ENCODE results near the gene CDHR1. TPM values are rescaled to one million over a fixed set of nuclear protein-coding genes. Genes with fewer than 3 reads are reported as not detected.

The CDHR1 gene
- total RNA-seq, 1 donor from 2014 or later: 2.5 TPM

DNA sequence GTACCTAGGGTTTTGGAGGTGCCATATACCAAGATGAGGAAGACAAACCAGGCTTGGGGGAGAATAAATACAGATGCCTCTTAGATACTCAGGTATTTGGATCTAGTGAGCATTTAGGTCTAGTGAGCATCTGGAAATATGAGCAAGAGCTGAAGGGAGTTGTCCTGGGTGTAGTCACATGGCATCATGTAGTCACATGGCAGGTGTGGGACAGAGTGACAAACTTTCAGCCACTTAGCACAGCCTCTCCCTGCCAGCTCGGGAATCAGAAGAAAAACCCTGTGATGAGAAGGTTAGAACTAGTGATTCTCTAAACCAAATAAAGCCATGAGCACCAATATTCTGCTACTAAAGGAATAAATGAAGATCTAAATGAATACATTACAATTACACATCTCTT, 74.8 kb downstream of the CDHR1 start:
- TF ChIP-seq, protein P1, sequence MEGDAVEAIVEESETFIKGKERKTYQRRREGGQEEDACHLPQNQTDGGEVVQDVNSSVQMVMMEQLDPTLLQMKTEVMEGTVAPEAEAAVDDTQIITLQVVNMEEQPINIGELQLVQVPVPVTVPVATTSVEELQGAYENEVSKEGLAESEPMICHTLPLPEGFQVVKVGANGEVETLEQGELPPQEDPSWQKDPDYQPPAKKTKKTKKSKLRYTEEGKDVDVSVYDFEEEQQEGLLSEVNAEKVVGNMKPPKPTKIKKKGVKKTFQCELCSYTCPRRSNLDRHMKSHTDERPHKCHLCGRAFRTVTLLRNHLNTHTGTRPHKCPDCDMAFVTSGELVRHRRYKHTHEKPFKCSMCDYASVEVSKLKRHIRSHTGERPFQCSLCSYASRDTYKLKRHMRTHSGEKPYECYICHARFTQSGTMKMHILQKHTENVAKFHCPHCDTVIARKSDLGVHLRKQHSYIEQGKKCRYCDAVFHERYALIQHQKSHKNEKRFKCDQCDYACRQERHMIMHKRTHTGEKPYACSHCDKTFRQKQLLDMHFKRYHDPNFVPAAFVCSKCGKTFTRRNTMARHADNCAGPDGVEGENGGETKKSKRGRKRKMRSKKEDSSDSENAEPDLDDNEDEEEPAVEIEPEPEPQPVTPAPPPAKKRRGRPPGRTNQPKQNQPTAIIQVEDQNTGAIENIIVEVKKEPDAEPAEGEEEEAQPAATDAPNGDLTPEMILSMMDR (conservative IDR thresholded peaks at IDR 0.05; ENCODE audit: low read depth, low read length): no peak
- DNase-seq (ENCODE audit: low read depth): no peak
- no peak overlapping the region for H3K4me3 ChIP-seq (ENCODE audit: low read depth, low read length)

Other genes with a start within 250 kb of the CDHR1 start
- gene GHITM, start 55.0 kb upstream of the CDHR1 start, total RNA-seq: 174 and 187 TPM in 2 replicates
- gene GPR15LG, start 20.7 kb upstream of the CDHR1 start, total RNA-seq: 1.0 TPM in 1 of 2 replicates, not detected in the other
- gene LRIT2, start 31.0 kb downstream of the CDHR1 start, total RNA-seq: not detected in 2 replicates
- gene LRIT1, start 47.0 kb downstream of the CDHR1 start, total RNA-seq: not detected in 2 replicates
- not detected in 2 replicates for gene RGR, start 50.5 kb downstream of the CDHR1 start, total RNA-seq
- gene CCSER2, start 134.1 kb downstream of the CDHR1 start, total RNA-seq: 8.8 and 12.5 TPM in 2 replicates